ENCODE results near the gene PYDC2. TPM values are rescaled to one million over a fixed set of nuclear protein-coding genes. Genes with fewer than 3 reads are reported as not detected.

PYDC2 gene
- total and polyA plus RNA-seq, 2 of the 8 experiments (the other 6 are each of a cell fraction or from before 2014, with no cell fraction given), result not detected

DNA sequence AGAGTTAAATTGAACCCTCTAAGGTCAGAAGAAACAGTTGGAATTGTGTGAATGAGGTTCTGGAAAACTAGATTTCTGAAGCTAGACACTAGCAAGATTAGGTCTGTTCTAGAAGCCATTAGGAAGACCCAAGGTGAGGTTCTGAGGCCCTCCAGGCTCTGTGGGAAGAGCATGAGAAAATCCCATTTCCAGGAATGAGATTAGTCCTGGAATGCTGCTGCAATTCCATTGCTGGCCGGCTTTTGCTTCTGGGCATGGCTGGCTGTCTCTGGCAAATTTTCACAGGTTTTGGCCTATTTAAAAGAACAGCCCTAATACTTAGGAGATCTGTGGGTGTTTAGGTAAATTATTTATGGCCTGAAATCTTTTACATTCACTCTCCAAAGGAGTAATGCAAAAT, 26.9 kb upstream of the PYDC2 start:
- no peak for DNase-seq (ENCODE audit: low read depth in 1 of 2, low spot score in 2 of 2)

More for the DNA sequence above, 26.9 kb upstream of the PYDC2 start:
- no peak overlapping the region for H2BK5ac ChIP-seq (ENCODE audit: low read depth, low read length)
- ChIA-PET POLR2A (ENCODE audit: partially characterized antibody) (no interaction called here), CTCF (ENCODE audit: partially characterized antibody) (interaction anchor here (0.9 kb wide), 1 partner anchor 989 kb away, joined by 3 read pairs; no protein-coding TSS in a partner anchor)
- H3K36me3 ChIP-seq (ENCODE audit: control insufficient read depth in 2 of 4, insufficient read depth in 4 of 4, low read length in 3 of 4), result no peaks in the 10 kb centered on the region
- no peaks in the 10 kb centered on the region for H3K79me1 ChIP-seq (ENCODE audit: low read depth, low read length)
- H3K79me2 ChIP-seq (ENCODE audit: control insufficient read depth in 1 of 2, insufficient read depth in 2 of 2, low read length in 2 of 2), result no peaks in the 10 kb centered on the region
- no peak overlapping the region for H2BK15ac ChIP-seq (ENCODE audit: low read length)
- H4K20me1 ChIP-seq (replicated peaks in 1 of 2; ENCODE audit: control insufficient read depth in 1 of 2, insufficient read depth in 2 of 2, low read length in 2 of 2), result no peaks in the 10 kb centered on the region
- H2AK5ac ChIP-seq (ENCODE audit: low read depth, low read length), result no peak overlapping the region
- no peaks in the 10 kb centered on the region for H3K27me3 ChIP-seq (replicated peaks in 1 of 4; ENCODE audit: control insufficient read depth in 3 of 4, extremely low read depth in 1 of 4, insufficient read depth in 3 of 4, low read length in 3 of 4)
- H3K4me1 ChIP-seq (replicated peaks in 1 of 4; ENCODE audit: control insufficient read depth in 3 of 4, insufficient read depth in 4 of 4, low read length in 3 of 4), result no peaks in the 10 kb centered on the region
- H3K23ac ChIP-seq (ENCODE audit: insufficient read length), result no peak overlapping the region
- H3K9me3 ChIP-seq (ENCODE audit: insufficient read depth in 2 of 2, low read depth in 1 of 2, low read length in 1 of 2), result peaks cover 0 to 3% of the 10 kb centered on the region in 2 experiments; a peak in 1 of 4 replicates
- 81% methylated on average over 1 of the region's 1 CpG; no CpG with 5 or more reads in 1 of the 2 experiments for WGBS, 2 experiments (ENCODE audit: extremely low coverage in 1 of 2, insufficient coverage in 1 of 2, insufficient read length in 1 of 2, insufficient replicate concordance in 2 of 2, low coverage in 1 of 2, low lambda C conversion rate in 2 of 2, missing lambda C conversion rate in 1 of 2)
- H2BK120ac ChIP-seq (replicated peaks; ENCODE audit: low read depth, low read length), result no peak overlapping the region
- no peak overlapping the region for H3K4me2 ChIP-seq (ENCODE audit: insufficient read depth in 1 of 2, low read depth in 2 of 2, low read length in 2 of 2)
- no peak overlapping the region for H4K8ac ChIP-seq (ENCODE audit: extremely low read depth, insufficient read depth, low read length)
- FAIRE-seq, result no peak
- no peak overlapping the region for H3K9ac ChIP-seq (replicated peaks in 1 of 4; ENCODE audit: extremely low read depth in 1 of 4, low read depth in 3 of 4, low read length in 3 of 4)
- no peaks in the 10 kb centered on the region; the same call in 1 of the 2 replicates for H3K23me2 ChIP-seq (ENCODE audit: low read depth, low read length)
- TF ChIP-seq CBX5 (IDR thresholded peaks at IDR 0.05; ENCODE audit: low read depth, low read length) (no peak), RFX5 (IDR thresholded peaks at IDR 0.05; ENCODE audit: borderline replicate concordance, low read depth, low read length) (no peak), SUZ12 (IDR thresholded peaks at IDR 0.05; ENCODE audit: low read length) (no peak), CHD2 (IDR thresholded peaks at IDR 0.05; ENCODE audit: low read length) (no peak)
- no peak overlapping the region for H3K18ac ChIP-seq (ENCODE audit: extremely low read depth, low read length)
- no peak overlapping the region for H2BK20ac ChIP-seq (ENCODE audit: low read length)
- no peak overlapping the region for H4K5ac ChIP-seq (ENCODE audit: insufficient read length, low read depth, low read length)
- no peak overlapping the region for H3K56ac ChIP-seq (replicated peaks; ENCODE audit: insufficient read length, low read depth, low read length)
- no peak overlapping the region for H2BK12ac ChIP-seq (ENCODE audit: low read depth, low read length)
- H3K27ac ChIP-seq (ENCODE audit: low read depth, low read length), result no peak overlapping the region
- H3K4ac ChIP-seq (replicated peaks; ENCODE audit: insufficient read length, low read depth, low read length), result no peak overlapping the region
- H3K14ac ChIP-seq (ENCODE audit: insufficient read length), result no peak overlapping the region
- H3K4me3 ChIP-seq (ENCODE audit: extremely low read depth in 1 of 4, insufficient read depth in 2 of 4, low read depth in 3 of 4, low read length in 4 of 4), result no peak overlapping the region
- no peak overlapping the region for H4K91ac ChIP-seq (replicated peaks; ENCODE audit: insufficient read length, low read length)
- no peak overlapping the region for H2AFZ ChIP-seq (ENCODE audit: low read length)

All from H1 (cell line).